ENCODE data around the gene ZG16.
A peak's percentile ranks its signal among the peaks of the same experiment; 100 is the strongest.

ZG16 gene

GRCh38 chr16:29804020-29804419, 26.0 kb downstream of the ZG16 start:
- no peak for TF ChIP-seq CTCF (IDR thresholded peaks at IDR 0.05; ENCODE audit: insufficient read depth, low read depth, low read length, missing control alignments)
- DNase-seq (ENCODE audit: low read depth): no peak
- no peak overlapping the region for H3K4me3 ChIP-seq (ENCODE audit: low read depth, low read length)

GRCh38 chr16:29804455-29805231, 26.6 kb downstream of the ZG16 start:
- TF ChIP-seq CTCF (IDR thresholded peaks at IDR 0.05; ENCODE audit: insufficient read depth, low read depth, low read length, missing control alignments): no peak
- peak overlapping the region; percentile 92 for H3K4me3 ChIP-seq (ENCODE audit: low read depth, low read length)
- no peak for DNase-seq (ENCODE audit: low read depth)

GRCh38 chr16:29805232-29806098, 27.4 kb downstream of the ZG16 start:
- DNase-seq (ENCODE audit: low read depth): peak; percentile 99
- no peak for TF ChIP-seq CTCF (IDR thresholded peaks at IDR 0.05; ENCODE audit: insufficient read depth, low read depth, low read length, missing control alignments)

GRCh38 chr16:29806099-29806579, 28.1 kb downstream of the ZG16 start, which contains the start of gene MAZ:
Gene MAZ (plus strand): TSS chr16:29806529. CDS start chr16:29806702, 173 bp downstream.
- TF ChIP-seq CTCF (IDR thresholded peaks at IDR 0.05; ENCODE audit: insufficient read depth, low read depth, low read length, missing control alignments): no peak
- DNase-seq (ENCODE audit: low read depth): no peak
- peak within 1 kb of the TSS; percentile 92 for H3K4me3 ChIP-seq (ENCODE audit: low read depth, low read length)

More at GRCh38 chr16:29805232-29806098, 27.4 kb downstream of the ZG16 start:
- peak overlapping the region; percentile 92 for H3K4me3 ChIP-seq (ENCODE audit: low read depth, low read length)

GRCh38 chr16:29806641-29807425, 28.8 kb downstream of the ZG16 start:
- peak; percentile 80 for DNase-seq (ENCODE audit: low read depth)
- no peak for TF ChIP-seq CTCF (IDR thresholded peaks at IDR 0.05; ENCODE audit: insufficient read depth, low read depth, low read length, missing control alignments)
- peak overlapping the region; percentile 71 for H3K4me3 ChIP-seq (ENCODE audit: low read depth, low read length)

Data from GM12865 (cell line).